A549 (cell line): ENCODE results near the gene DNASE2.

ENCODE experiments used
- BHLHE40 ChIP-seq: IDR thresholded peaks from 2 replicates; pipeline ENCODE4 v1.6.1; 2012; ENCODE audit warnings: low read depth, low read length, inconsistent platforms
- JUN ChIP-seq, 2 experiments: fragments of >200 bp; sonication (Bioruptor Twin); formaldehyde crosslinking; IDR thresholded peaks; 2 replicates in 1 of 2; 3 replicates in 1 of 2; pipeline ENCODE4 v1.6.1; 2016 to 2017
- KDM5A ChIP-seq: fragments of 200-600 bp; sonication (generic); IDR thresholded peaks from 2 replicates; pipeline ENCODE4 v1.6.1; 2016; ENCODE audit warnings: antibody characterized with exemption, mild to moderate bottlenecking
- POLR2A ChIP-seq: IDR thresholded peaks from 2 replicates; pipeline ENCODE4 v1.6.1; 2012; ENCODE audit warnings: mild to moderate bottlenecking, low read length
- TF ChIP-seq, protein P1 (sequence below): fragments of >200 bp; sonication (Bioruptor Twin); formaldehyde crosslinking; IDR thresholded peaks from 3 replicates; pipeline ENCODE4 v1.5.1; 2016
- TF ChIP-seq, protein P2 (sequence below): fragments of 200-600 bp; sonication (generic); IDR thresholded peaks from 2 replicates; pipeline ENCODE4 v1.6.1; 2016; ENCODE audit warnings: antibody characterized with exemption, mild to moderate bottlenecking, moderate library complexity

DNA sequence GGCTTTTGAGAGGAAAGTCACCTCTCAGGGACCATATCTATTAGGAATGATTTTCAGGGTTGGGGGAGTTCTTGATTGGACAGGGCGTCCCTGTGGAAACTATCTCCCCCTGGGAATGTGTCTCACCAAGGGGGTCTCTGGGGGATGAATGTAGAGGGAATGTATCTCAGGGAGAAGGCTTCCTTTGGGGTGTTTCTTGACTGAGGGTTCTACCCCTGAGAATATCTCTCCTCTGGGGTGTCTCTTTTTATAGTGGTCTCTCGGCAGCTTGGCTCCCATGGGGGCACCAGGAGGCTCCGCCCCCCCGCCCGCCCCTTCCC is 47.9 kb downstream of the DNASE2 start:
- TF ChIP-seq, protein P1, sequence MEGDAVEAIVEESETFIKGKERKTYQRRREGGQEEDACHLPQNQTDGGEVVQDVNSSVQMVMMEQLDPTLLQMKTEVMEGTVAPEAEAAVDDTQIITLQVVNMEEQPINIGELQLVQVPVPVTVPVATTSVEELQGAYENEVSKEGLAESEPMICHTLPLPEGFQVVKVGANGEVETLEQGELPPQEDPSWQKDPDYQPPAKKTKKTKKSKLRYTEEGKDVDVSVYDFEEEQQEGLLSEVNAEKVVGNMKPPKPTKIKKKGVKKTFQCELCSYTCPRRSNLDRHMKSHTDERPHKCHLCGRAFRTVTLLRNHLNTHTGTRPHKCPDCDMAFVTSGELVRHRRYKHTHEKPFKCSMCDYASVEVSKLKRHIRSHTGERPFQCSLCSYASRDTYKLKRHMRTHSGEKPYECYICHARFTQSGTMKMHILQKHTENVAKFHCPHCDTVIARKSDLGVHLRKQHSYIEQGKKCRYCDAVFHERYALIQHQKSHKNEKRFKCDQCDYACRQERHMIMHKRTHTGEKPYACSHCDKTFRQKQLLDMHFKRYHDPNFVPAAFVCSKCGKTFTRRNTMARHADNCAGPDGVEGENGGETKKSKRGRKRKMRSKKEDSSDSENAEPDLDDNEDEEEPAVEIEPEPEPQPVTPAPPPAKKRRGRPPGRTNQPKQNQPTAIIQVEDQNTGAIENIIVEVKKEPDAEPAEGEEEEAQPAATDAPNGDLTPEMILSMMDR: no peak
- TF ChIP-seq KDM5A: no peak
- TF ChIP-seq JUN (IDR thresholded peaks at IDR 0.05): no peak
- TF ChIP-seq, protein P2, sequence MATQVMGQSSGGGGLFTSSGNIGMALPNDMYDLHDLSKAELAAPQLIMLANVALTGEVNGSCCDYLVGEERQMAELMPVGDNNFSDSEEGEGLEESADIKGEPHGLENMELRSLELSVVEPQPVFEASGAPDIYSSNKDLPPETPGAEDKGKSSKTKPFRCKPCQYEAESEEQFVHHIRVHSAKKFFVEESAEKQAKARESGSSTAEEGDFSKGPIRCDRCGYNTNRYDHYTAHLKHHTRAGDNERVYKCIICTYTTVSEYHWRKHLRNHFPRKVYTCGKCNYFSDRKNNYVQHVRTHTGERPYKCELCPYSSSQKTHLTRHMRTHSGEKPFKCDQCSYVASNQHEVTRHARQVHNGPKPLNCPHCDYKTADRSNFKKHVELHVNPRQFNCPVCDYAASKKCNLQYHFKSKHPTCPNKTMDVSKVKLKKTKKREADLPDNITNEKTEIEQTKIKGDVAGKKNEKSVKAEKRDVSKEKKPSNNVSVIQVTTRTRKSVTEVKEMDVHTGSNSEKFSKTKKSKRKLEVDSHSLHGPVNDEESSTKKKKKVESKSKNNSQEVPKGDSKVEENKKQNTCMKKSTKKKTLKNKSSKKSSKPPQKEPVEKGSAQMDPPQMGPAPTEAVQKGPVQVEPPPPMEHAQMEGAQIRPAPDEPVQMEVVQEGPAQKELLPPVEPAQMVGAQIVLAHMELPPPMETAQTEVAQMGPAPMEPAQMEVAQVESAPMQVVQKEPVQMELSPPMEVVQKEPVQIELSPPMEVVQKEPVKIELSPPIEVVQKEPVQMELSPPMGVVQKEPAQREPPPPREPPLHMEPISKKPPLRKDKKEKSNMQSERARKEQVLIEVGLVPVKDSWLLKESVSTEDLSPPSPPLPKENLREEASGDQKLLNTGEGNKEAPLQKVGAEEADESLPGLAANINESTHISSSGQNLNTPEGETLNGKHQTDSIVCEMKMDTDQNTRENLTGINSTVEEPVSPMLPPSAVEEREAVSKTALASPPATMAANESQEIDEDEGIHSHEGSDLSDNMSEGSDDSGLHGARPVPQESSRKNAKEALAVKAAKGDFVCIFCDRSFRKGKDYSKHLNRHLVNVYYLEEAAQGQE: no peak
- TF ChIP-seq POLR2A: no peak
- no peak for TF ChIP-seq BHLHE40
